HL-60 (cell line): Measurements from ENCODE around the gene AIFM1.

Source experiments
- GABPA ChIP-seq: IDR thresholded peaks from 2 replicates; pipeline ENCODE4 v1.6.1; 2012; ENCODE audit warnings: low read depth
- TF ChIP-seq, protein P1 (sequence below): IDR thresholded peaks from one replicate; pipeline ENCODE4 v1.5.1; 2011; ENCODE audit warnings: low read length, control low read depth, inconsistent platforms; ENCODE audit not compliant: insufficient read depth

- TF ChIP-seq, protein P1, sequence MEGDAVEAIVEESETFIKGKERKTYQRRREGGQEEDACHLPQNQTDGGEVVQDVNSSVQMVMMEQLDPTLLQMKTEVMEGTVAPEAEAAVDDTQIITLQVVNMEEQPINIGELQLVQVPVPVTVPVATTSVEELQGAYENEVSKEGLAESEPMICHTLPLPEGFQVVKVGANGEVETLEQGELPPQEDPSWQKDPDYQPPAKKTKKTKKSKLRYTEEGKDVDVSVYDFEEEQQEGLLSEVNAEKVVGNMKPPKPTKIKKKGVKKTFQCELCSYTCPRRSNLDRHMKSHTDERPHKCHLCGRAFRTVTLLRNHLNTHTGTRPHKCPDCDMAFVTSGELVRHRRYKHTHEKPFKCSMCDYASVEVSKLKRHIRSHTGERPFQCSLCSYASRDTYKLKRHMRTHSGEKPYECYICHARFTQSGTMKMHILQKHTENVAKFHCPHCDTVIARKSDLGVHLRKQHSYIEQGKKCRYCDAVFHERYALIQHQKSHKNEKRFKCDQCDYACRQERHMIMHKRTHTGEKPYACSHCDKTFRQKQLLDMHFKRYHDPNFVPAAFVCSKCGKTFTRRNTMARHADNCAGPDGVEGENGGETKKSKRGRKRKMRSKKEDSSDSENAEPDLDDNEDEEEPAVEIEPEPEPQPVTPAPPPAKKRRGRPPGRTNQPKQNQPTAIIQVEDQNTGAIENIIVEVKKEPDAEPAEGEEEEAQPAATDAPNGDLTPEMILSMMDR, result no peak
- no peak for TF ChIP-seq GABPA
These were observed 19.2 kb upstream of the AIFM1 start for GRCh38 chrX:130184857-130185256.
